NCI-H2171 (cell line): ENCODE data around the gene CDKN2D.
"Not testable (repeated sequence)": the region's sequence is repeated elsewhere in the genome, so short reads cannot be mapped to it uniquely, and the experiment has no call there.

Source experiments
- DNase-seq: peaks from one replicate; lab custom pipeline; 2025; lab: John Stamatoyannopoulos, UW

CDKN2D gene

GRCh38 chr19:10551698-10552301, 17.0 kb downstream of the CDKN2D start:
- peak; percentile 36 for DNase-seq

GRCh38 chr19:10551006-10551405, 17.8 kb downstream of the CDKN2D start:
- not testable (repeated sequence) for DNase-seq

GRCh38 chr19:10550336-10550735, 18.4 kb downstream of the CDKN2D start:
- DNase-seq = no peak

- no peak for DNase-seq
Observed at GRCh38 chr19:10549733-10550132, 19.0 kb downstream of the CDKN2D start.

GRCh38 chr19:10548746-10549276, 20.0 kb downstream of the CDKN2D start:
- DNase-seq = no peak

- DNase-seq = no peak
Observed at GRCh38 chr19:10546817-10547216, 22.0 kb downstream of the CDKN2D start.

GRCh38 chr19:10544753-10545251, 24.0 kb downstream of the CDKN2D start:
- DNase-seq = no peak

GRCh38 chr19:10544242-10544752, 24.5 kb downstream of the CDKN2D start:
- DNase-seq = no peak

GRCh38 chr19:10543420-10544241, 25.1 kb downstream of the CDKN2D start, which contains the start of gene ATG4D:
ATG4D (plus strand) TSS chr19:10543904; CDS start chr19:10544091, 187 bp downstream.
- peak; percentile 91 for DNase-seq

GRCh38 chr19:10543059-10543419, 25.7 kb downstream of the CDKN2D start:
- DNase-seq = peak; percentile 82

- not testable (repeated sequence) for DNase-seq
Observed at GRCh38 chr19:10539016-10539415, 29.8 kb downstream of the CDKN2D start.

GRCh38 chr19:10538204-10538983, 30.4 kb downstream of the CDKN2D start:
- DNase-seq = no peak

- DNase-seq = no peak
Observed at GRCh38 chr19:10537668-10538067, 31.1 kb downstream of the CDKN2D start.

- no peak for DNase-seq
Observed at GRCh38 chr19:10535613-10536012, 33.2 kb downstream of the CDKN2D start.

GRCh38 chr19:10533646-10534386, 35.0 kb downstream of the CDKN2D start:
- no peak for DNase-seq

- no peak for DNase-seq
Observed at GRCh38 chr19:10532457-10532856, 36.3 kb downstream of the CDKN2D start.

- not testable (repeated sequence) for DNase-seq
Observed at GRCh38 chr19:10526887-10527286, 41.9 kb downstream of the CDKN2D start.

- DNase-seq = no peak
Observed at GRCh38 chr19:10525636-10526035, 43.1 kb downstream of the CDKN2D start.

GRCh38 chr19:10523135-10523636, 45.6 kb downstream of the CDKN2D start:
- DNase-seq = no peak

- no peak for DNase-seq
Observed at GRCh38 chr19:10521461-10522171, 47.2 kb downstream of the CDKN2D start.
